Middle frontal gyrus (tissue), 1 donor: Measurements from ENCODE around the gene SLC43A1.
"Not testable (repeated sequence)": the region's sequence is repeated elsewhere in the genome, so short reads cannot be mapped to it uniquely, and the experiment has no call there.

Experiments
- DNase-seq: peaks from one replicate; pipeline ENCODE4 v3.0.0-alpha.2; 2015; ENCODE audit warnings: low spot score; ENCODE audit errors: extremely low spot score

SLC43A1 gene

DNA sequence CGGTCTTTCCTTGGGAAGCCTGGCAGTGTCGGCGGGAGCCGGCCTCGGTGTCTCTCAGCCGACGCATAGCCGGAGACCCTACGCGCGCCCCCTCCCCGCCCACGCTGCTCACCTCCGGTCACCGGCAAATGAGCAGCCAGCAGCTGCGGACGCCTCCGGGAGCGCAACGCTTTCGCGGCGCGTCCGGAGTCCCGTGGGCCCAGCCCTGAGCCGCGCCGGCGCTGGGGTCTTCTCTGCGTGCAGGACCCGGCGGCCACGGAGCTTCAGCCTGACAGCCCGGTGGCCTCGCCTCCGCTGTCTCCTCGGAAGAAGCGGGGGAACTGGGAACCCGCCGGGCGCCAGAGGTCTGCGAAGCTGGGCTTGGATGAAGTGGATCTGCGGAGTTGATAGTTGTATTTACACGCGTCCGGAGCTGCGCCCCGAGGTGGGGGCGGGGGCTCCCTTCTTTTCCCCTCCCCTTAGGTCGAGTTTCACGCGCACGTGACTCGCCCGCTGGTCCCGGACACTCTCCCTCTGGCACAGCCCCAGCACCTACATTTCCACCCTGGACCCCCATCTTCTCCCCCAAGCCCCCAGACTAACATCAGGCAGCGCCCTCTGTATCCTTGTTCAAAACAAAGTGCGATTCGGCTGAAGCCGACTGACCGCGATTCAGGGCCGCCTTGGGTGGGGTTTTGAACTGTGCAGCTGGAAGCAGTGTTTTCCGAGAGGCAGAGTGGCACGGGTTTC lies at the start of gene SLC43A1:
TSS of gene SLC43A1 (minus strand) at position 371 of the 729 bp plus-strand sequence. CDS start 1,591 bp downstream, outside the sequence.
- DNase-seq = no peak

DNA sequence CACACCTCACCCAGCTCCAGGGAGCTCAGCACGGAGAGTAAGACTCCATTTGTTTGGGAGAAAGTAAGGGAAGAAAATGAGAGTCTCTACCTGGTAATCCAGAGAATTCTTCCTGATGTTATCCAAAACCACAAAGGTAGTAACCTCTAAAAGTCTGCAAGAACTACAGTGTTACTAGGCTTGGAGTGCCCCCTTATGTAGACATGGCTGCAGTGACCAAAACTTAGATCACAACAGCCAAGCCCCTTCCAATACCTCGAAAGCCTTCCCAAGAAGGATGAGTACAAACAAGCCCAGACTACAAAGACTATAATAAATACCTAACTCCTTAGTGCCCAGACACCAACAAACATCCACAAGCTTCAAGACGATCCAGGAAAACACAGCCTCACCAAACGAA lies 47.1 kb upstream of the SLC43A1 start:
- DNase-seq = no peak

DNA sequence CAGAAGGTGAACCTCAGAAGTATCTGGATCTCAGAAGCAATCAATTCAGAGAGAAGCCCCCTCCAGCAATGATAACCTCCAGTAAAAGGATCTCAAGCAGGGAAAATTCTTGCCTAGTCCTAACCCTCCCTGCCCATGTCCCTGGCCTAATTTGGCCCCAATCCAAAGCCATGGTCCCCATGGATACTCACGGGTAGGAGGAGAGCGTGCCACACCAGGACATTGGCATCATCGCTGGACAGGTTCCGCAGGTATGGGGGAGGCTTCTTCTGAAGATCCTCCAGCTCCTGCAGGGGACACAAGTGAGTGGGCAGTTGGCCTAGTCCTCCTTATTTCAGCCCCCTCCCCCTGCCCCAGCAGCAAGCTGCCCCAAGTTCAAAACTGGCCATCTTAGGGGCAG lies 44.6 kb upstream of the SLC43A1 start:
- no peak for DNase-seq

DNA sequence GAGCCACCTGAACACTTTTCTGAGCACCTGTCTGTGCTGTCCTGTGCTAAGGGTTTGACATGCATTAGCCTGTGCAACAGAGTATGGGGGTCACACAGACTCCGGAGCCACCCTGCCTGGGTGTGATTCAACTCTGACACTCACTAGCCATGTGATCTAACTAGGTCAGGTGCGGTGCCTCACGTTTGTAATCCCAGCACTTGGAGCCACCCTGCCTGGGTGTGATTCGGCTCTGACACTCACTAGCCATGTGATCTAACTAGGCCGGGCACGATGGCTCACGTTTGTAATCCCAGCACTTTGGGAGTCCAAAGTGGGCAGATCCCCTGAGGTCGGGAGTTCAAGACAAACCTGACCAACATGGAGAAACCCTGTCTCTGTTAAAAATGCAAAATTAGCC lies 40.5 kb upstream of the SLC43A1 start:
- no peak for DNase-seq

DNA sequence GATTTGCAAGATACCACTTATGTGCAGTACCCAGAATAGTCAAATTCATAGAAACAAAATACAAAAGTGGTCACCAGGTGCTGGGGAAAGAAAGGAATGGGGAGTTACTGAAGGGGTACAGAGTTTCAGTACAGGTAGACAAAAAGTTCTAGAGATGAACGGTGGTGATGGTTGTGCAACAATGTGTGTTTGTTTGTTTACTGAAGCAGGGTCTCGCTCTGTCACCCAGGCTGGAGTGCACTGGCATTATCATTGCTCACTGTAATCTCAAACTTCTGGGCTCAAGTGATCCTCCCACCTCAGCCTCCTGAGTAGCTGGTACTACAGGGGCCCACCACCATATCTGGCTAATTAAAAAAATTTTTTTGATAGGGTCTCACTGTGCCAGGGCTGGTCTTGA lies 39.9 kb upstream of the SLC43A1 start:
- no peak for DNase-seq

DNA sequence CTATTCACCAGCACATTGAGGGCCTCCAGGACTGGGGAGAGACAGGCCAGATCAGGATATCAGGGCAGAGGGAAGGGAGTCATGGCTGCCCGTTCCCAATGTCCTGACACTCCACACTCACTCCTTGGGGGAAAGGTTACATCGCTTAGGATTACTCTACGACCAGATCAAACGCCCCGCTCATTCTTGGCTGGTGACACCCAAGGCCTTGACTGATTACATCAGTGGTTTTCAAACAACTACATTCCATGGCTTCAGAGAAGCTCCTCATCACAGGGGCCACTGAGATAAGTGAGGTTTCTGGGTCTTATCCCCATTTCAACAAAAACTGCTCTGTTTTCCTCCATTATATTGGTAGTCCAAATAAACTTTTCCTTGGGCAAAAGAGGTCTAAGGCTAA lies 37.0 kb upstream of the SLC43A1 start:
- DNase-seq = no peak

DNA sequence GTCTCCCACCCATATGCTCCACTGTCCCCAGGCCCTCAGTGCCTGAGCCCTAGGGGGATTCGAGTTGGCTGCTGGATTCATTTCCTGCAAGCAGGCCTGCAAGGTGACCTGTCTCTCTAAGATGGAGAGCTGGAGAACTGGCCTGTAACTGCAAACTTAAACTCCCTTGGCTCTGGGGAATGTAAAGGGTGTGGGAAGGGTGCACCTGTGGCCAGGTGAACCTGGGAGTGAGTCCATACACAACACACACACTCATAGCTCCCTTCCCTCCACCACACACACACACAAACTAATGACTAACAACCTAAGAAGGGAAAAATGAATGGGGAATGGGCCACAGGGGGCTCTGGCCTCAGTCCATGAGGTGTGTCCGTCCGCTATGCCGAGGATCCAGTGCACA lies 36.4 kb upstream of the SLC43A1 start:
- no peak for DNase-seq

DNA sequence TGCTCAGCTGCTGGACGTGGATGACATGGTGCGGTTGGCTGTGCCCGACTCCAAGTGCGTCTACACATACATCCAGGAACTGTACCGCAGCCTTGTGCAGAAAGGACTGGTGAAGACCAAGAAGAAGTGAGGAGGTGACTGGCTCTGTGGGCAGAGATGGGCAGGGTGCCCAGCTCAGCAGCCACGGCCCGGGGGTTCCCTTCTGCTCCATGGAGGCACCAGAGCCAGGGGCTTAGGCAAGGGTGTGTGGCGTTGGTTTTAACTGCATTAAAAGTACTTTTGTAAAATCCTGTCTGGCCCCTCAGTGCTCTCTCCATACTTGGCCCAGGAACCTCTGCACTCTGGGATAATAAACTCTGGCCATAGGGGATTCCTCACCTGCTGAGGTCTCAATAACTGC lies 34.5 kb upstream of the SLC43A1 start:
- DNase-seq = no peak

GRCh38 chr11:57547854-57548377 lies 32.4 kb upstream of the SLC43A1 start:
- no peak for DNase-seq

- no peak for DNase-seq
These were observed 31.5 kb upstream of the SLC43A1 start for GRCh38 chr11:57546869-57547475.

DNA sequence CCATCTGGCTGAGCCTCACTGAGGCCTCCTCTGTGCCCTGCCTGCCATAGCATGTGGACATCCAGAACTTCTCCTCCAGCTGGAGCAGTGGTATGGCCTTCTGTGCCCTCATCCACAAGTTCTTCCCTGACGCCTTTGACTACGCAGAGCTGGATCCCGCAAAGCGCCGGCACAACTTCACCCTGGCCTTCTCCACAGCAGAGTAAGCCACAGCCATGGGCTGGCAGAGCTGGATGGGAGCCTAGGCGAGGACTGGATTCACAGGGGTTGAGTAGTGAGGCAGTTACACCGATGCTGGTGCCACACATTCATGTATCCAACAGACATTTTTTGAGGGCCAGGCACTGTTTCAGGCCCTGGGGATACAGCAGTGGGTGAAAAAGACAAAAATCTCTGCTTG lies 30.9 kb upstream of the SLC43A1 start:
- DNase-seq = no peak

- DNase-seq = no peak
These were observed 30.4 kb upstream of the SLC43A1 start for GRCh38 chr11:57545883-57546282.

GRCh38 chr11:57544566-57544965 lies 29.1 kb upstream of the SLC43A1 start:
- DNase-seq = no peak

DNA sequence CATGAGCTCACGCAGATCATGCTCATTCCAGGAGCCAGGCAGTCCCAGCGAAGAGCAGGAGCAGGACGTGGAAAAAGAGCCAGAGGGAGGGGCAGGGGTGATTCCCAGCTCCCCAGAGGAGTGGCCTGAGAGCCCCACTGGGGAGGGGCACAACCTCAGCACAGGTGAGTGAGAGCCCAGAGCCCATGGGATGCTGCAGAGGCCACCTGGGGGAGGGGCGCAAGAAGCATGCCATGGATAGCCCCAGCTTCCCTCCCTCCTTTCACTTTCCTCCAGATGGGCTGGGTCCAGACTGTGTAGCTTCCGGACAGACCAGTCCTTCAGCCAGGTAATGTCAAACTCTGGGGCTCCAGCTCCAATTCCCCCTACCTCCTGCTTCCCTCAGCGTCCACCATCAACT lies 28.1 kb upstream of the SLC43A1 start:
- no peak for DNase-seq

DNA sequence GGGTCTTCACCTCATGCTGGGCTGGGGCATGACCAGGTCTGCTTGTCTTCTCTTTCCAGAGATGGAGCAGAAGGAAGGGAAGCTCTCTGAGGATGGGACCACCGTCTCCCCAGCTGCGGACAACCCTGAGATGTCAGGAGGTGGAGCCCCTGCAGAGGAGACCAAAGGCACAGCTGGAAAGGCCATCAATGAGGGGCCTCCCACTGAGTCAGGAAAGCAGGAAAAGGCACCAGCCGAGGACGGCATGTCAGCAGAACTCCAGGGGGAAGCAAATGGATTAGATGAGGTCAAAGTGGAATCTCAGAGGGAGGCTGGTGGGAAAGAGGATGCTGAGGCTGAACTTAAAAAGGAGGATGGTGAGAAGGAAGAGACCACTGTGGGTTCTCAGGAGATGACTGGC lies 27.1 kb upstream of the SLC43A1 start:
- DNase-seq = no peak

GRCh38 chr11:57541169-57541568 lies 25.7 kb upstream of the SLC43A1 start:
- no peak for DNase-seq

GRCh38 chr11:57539342-57539741 lies 23.8 kb upstream of the SLC43A1 start:
- DNase-seq = no peak

- DNase-seq = no peak
These were observed 21.6 kb upstream of the SLC43A1 start, which contains the start of gene SMTNL1 for GRCh38 chr11:57536947-57537619. Gene SMTNL1, plus strand, starts transcription at chr11:57537595. Its CDS starts 5,048 bp downstream, at chr11:57542643.

DNA sequence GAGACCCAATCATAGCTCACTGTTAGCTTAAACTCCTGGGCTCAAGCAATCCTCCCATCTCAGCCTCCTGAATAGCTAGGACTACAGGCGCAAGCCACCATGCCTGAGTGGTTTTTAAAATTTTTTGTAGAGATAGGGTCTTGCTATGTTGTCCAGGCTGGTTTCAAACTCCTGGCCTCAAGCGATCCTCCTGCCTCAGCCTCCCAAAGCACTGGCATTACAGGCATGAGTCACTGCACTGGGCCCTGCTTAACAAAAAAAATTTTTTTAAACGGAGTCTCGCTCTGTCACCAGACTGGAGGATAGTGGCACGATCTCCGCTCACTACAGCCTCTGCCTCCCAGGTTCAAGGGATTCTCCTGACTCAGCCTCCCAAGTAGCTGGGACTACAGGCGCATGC lies 18.9 kb upstream of the SLC43A1 start:
- DNase-seq = not testable (repeated sequence)

- peak; percentile 97 for DNase-seq
These were observed 15.3 kb upstream of the SLC43A1 start, which contains the start of gene TIMM10 for GRCh38 chr11:57530596-57531507. Gene TIMM10, minus strand, starts transcription at chr11:57530754. Its CDS starts 565 bp downstream, at chr11:57530189.

- DNase-seq = no peak
These were observed 14.7 kb upstream of the SLC43A1 start for GRCh38 chr11:57530215-57530595.
